GM23338 (cell line): ENCODE results near the gene MIGA1. TPM values are rescaled to one million over a fixed set of nuclear protein-coding genes. Genes with fewer than 3 reads are reported as not detected.
"Not testable (repeated sequence)": the region's sequence is repeated elsewhere in the genome, so short reads cannot be mapped to it uniquely, and the experiment has no call there.

Source experiments
- ATAC-seq: fragments of 200-7000 bp; cut with Tn5 transposase; 3 replicates; pipeline ENCODE4 v1.9.1; 2020
- DNase-seq: peaks from one replicate; pipeline ENCODE4 v3.0.0-alpha.2; 2015; ENCODE audit warnings: low spot score
- H2AFZ ChIP-seq: fragments of 200-600 bp; sonication (generic); 2 replicates; pipeline ENCODE4 v1.8.0; 2016; ENCODE audit warnings: antibody characterized with exemption, mild to moderate bottlenecking, moderate library complexity
- H3F3A ChIP-seq: fragments of 200-600 bp; sonication (generic); replicated peaks from 2 replicates; pipeline ENCODE4 v1.8.0; 2017; ENCODE audit warnings: antibody characterized with exemption, mixed run types, low read depth
- H3K27ac ChIP-seq: fragments of 200-600 bp; sonication (generic); 2 replicates; pipeline ENCODE4 v1.6.1; 2016; ENCODE audit warnings: low read depth
- H3K27me3 ChIP-seq: fragments of 200-600 bp; sonication (generic); 2 replicates; pipeline ENCODE4 v1.8.0; 2016; ENCODE audit warnings: mild to moderate bottlenecking, mixed run types, moderate library complexity; ENCODE audit not compliant: insufficient read depth
- H3K36me3 ChIP-seq: fragments of 200-600 bp; sonication (generic); 2 replicates; pipeline ENCODE4 v1.8.0; 2016; ENCODE audit warnings: mild to moderate bottlenecking; ENCODE audit not compliant: insufficient read depth
- H3K4me1 ChIP-seq: fragments of 200-600 bp; sonication (generic); 2 replicates; pipeline ENCODE4 v1.8.0; 2016; ENCODE audit warnings: mild to moderate bottlenecking, moderate library complexity; ENCODE audit not compliant: insufficient read depth
- H3K4me2 ChIP-seq: fragments of 200-600 bp; sonication (generic); 2 replicates; pipeline ENCODE4 v1.7.1; 2017; ENCODE audit warnings: mixed run types
- H3K4me3 ChIP-seq: fragments of 200-600 bp; sonication (generic); 2 replicates; pipeline ENCODE4 v1.6.1; 2016; ENCODE audit warnings: mixed run types
- H3K79me2 ChIP-seq: fragments of 200-600 bp; sonication (generic); replicated peaks from 2 replicates; pipeline ENCODE4 v1.8.0; 2017; ENCODE audit warnings: mild to moderate bottlenecking; ENCODE audit not compliant: insufficient read depth
- H3K9me2 ChIP-seq: fragments of 200-600 bp; sonication (generic); 2 replicates; pipeline ENCODE4 v1.8.0; 2017; ENCODE audit not compliant: insufficient read depth
- H4K20me1 ChIP-seq: fragments of 200-600 bp; sonication (generic); replicated peaks from 2 replicates; pipeline ENCODE4 v1.8.0; 2017; ENCODE audit warnings: mild to moderate bottlenecking; ENCODE audit not compliant: insufficient read depth
- H3K27ac Mint-ChIP-seq: 2 replicates; pipeline ENCODE4 v1.8.0; 2020; ENCODE audit warnings: inconsistent platforms, mild to moderate bottlenecking, moderate library complexity, mixed read lengths
- H3K27me3 Mint-ChIP-seq: 3 replicates; pipeline ENCODE4 v1.8.0; 2022; ENCODE audit warnings: low read depth, mild to moderate bottlenecking, moderate library complexity, mixed read lengths, inconsistent platforms; ENCODE audit not compliant: insufficient read depth, poor library complexity
- H3K36me3 Mint-ChIP-seq: 3 replicates; pipeline ENCODE4 v1.8.0; 2021; ENCODE audit warnings: low read depth, mild to moderate bottlenecking, inconsistent platforms, moderate library complexity, mixed read lengths
- H3K4me1 Mint-ChIP-seq: 3 replicates; pipeline ENCODE4 v1.8.0; 2020; ENCODE audit warnings: mild to moderate bottlenecking, inconsistent platforms, mixed read lengths
- H3K4me3 Mint-ChIP-seq: 3 replicates; pipeline ENCODE4 v1.8.0; 2021; ENCODE audit warnings: moderate library complexity, mild to moderate bottlenecking, inconsistent platforms, mixed read lengths
- H3K9me3 Mint-ChIP-seq: 3 replicates; pipeline ENCODE4 v1.8.0; 2020; ENCODE audit warnings: moderate library complexity, mild to moderate bottlenecking, inconsistent platforms, mixed read lengths
- CREB1 ChIP-seq: fragments of 250-450 bp; sonication (Bioruptor Pico); IDR thresholded peaks from 2 replicates; pipeline ENCODE4 v1.5.0; 2020; ENCODE audit warnings: low read depth, mild to moderate bottlenecking, moderate library complexity
- CTCF ChIP-seq, 2 experiments: fragments of 200-600 bp in 1 of 2; sonication (generic) in 1 of 2; conservative IDR thresholded peaks; 2 replicates each; pipeline versions ENCODE4 v1.5.1 to v1.6.1; 2016 to 2017; ENCODE audit warnings: antibody characterized with exemption in 2 of 2, low read depth in 2 of 2, mild to moderate bottlenecking in 2 of 2, moderate library complexity in 1 of 2
- EZH2 ChIP-seq: fragments of 200-600 bp; sonication (generic); IDR thresholded peaks from one replicate; pipeline ENCODE4 v1.8.0; 2017; ENCODE audit warnings: antibody characterized with exemption, mild to moderate bottlenecking, low read depth; ENCODE audit not compliant: unreplicated experiment
- JUNB ChIP-seq: IDR thresholded peaks from one replicate; pipeline ENCODE4 v1.6.1; 2016; ENCODE audit warnings: antibody characterized with exemption; ENCODE audit not compliant: unreplicated experiment
- NANOG ChIP-seq: IDR thresholded peaks from 2 replicates; pipeline ENCODE4 v1.6.1; 2016; ENCODE audit warnings: antibody characterized with exemption, borderline replicate concordance
- REST ChIP-seq: IDR thresholded peaks from one replicate; pipeline ENCODE4 v1.6.1; 2018; ENCODE audit warnings: antibody characterized with exemption; ENCODE audit not compliant: unreplicated experiment
- polyA plus RNA-seq: library from polyadenylated mRNA; unstranded; fragments of >200 nt; fragmentation: Nextera tagmentation; extraction: Ambion mirVana; gene quantifications from 2 replicates; pipeline ENCODE4 v1.2.1, GENCODE V29; 2016
- total RNA-seq: library from RNA; depleted of rRNA; stranded (reverse); fragments of >200 nt; shearing (Covaris generic); gene quantifications from 2 replicates; pipeline ENCODE4 v1.2.3, GENCODE V29; 2014

Gene MIGA1
- total and polyA plus RNA-seq, 2 experiments from 2014 or later = 3.4 to 7.5 TPM

- no peaks in the 10 kb centered on the region for H3K4me1 ChIP-seq
- DNase-seq = peak; percentile 33
- Mint-ChIP-seq H3K27me3 (no peaks in the 10 kb centered on the region), H3K4me1 (peaks cover 3% of the 10 kb centered on the region; the same call in 2 of the 3 replicates), H3K36me3 (peaks cover 12% of the 10 kb centered on the region), H3K27ac (peak overlapping the region; percentile 69; the same call in 1 of the 2 replicates), H3K4me3 (no peak overlapping the region), H3K9me3 (no peaks in the 10 kb centered on the region)
- no peak overlapping the region for H3K4me3 ChIP-seq
- H3K9me2 ChIP-seq = no peaks in the 10 kb centered on the region
- no peak overlapping the region for H2AFZ ChIP-seq
- H3K36me3 ChIP-seq = 0 out of 2 replicates have a peak, but pooled peaks cover 5% of the 10 kb centered on the region
- 0 out of 2 replicates have a peak, but pooled peaks cover 7% of the 10 kb centered on the region for H4K20me1 ChIP-seq
- peak; percentile 64; the same call in 2 of the 3 replicates for ATAC-seq
- H3K79me2 ChIP-seq = peaks cover 66% of the 10 kb centered on the region
- no peak overlapping the region for H3K4me2 ChIP-seq
- H3K27me3 ChIP-seq = no peaks in the 10 kb centered on the region
- no peaks in the 10 kb centered on the region for H3F3A ChIP-seq
- no peak overlapping the region for H3K27ac ChIP-seq
- TF ChIP-seq EZH2 (no peak), NANOG (no peak), CTCF (conservative IDR thresholded peaks at IDR 0.05; ENCODE audit: low read depth in 2 of 2) (peak; percentile 9 to 46; a peak in 2 of 4 replicates), REST (no peak), CREB1 (CRISPR knock-in tag) (no peak), JUNB (no peak)
These were observed 34.9 kb upstream of the MIGA1 start for GRCh38 chr1:77744576-77744975.

- H3K4me2 ChIP-seq, H3F3A ChIP-seq, ATAC-seq, H4K20me1 ChIP-seq, H2AFZ ChIP-seq, H3K27ac Mint-ChIP-seq, H3K27me3 ChIP-seq, H3K9me3 Mint-ChIP-seq, H3K27me3 Mint-ChIP-seq, H3K4me1 Mint-ChIP-seq, H3K4me3 Mint-ChIP-seq, H3K4me3 ChIP-seq, H3K36me3 Mint-ChIP-seq, DNase-seq, H3K4me1 ChIP-seq, H3K27ac ChIP-seq, H3K9me2 ChIP-seq, H3K36me3 ChIP-seq: not testable (repeated sequence)
- H3K79me2 ChIP-seq = peaks cover 92% of the 10 kb centered on the region
These were observed 30.0 kb upstream of the MIGA1 start for GRCh38 chr1:77749489-77749888.
